ENCODE measurements around the gene TMEM214. TPM values are rescaled to one million over a fixed set of nuclear protein-coding genes. Genes with fewer than 3 reads are reported as not detected.

The TMEM214 gene
- total RNA-seq, 1 donor from 2014 or later, result 93.5 TPM

DNA sequence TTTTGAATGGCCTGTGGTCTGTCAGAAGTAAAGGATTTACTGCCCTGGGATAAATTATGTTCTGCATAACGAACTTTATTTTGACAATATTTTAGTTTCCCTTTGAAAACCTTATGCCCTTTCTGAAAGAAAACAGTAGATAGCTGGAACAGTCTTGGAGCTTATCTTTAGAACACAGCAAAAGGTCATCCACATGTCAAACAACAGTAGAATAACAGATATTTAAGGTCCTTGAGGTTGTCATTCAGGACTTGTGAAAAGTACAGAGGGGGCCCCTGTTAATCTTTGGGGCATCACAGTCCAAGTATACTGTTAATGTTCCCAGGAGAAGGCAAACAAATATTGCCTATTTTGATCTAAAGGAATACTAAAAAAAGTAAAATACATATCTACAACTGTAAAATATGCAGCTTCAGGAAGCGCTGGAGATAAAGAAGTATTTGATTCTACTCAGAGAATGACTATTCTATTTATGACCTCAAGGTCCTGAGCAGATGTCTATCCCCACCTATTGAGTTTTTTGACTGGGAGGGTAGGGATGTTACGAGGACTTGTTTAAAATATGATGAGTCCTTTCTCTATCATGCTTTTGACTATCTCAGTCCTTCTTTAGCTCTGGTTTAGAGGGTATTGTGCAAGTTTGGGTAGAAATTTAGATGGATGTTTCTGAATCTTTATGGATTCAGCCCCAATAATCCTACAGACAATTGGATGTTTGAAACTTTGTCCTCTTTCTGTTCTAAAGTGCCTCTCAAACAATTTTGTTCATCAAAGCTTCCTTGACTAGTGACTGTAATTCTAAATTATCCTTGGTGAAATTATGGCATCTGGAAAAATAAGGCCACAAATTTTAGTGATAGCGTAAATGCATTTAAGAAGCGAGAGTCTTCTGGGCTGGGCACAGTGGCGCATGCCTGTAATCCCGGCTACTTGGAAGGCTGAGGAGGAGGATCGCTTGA lies 25.1 kb upstream of the TMEM214 start:
- H3K9me3 ChIP-seq (ENCODE audit: insufficient read depth, low read depth, low read length), result no peaks in the 10 kb centered on the region
- TF ChIP-seq EZH2 (IDR thresholded peaks at IDR 0.05; ENCODE audit: insufficient read depth, low read length), result no peak
- TF ChIP-seq, protein P1, sequence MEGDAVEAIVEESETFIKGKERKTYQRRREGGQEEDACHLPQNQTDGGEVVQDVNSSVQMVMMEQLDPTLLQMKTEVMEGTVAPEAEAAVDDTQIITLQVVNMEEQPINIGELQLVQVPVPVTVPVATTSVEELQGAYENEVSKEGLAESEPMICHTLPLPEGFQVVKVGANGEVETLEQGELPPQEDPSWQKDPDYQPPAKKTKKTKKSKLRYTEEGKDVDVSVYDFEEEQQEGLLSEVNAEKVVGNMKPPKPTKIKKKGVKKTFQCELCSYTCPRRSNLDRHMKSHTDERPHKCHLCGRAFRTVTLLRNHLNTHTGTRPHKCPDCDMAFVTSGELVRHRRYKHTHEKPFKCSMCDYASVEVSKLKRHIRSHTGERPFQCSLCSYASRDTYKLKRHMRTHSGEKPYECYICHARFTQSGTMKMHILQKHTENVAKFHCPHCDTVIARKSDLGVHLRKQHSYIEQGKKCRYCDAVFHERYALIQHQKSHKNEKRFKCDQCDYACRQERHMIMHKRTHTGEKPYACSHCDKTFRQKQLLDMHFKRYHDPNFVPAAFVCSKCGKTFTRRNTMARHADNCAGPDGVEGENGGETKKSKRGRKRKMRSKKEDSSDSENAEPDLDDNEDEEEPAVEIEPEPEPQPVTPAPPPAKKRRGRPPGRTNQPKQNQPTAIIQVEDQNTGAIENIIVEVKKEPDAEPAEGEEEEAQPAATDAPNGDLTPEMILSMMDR (IDR thresholded peaks at IDR 0.05; ENCODE audit: insufficient read depth, low read depth, low read length), result no peak
- H3K27me3 Mint-ChIP-seq (ENCODE audit: low read depth, unreplicated experiment), result peaks cover 1% of the 10 kb centered on the region
- H3K9me3 Mint-ChIP-seq (ENCODE audit: unreplicated experiment), result no peaks in the 10 kb centered on the region
- no peaks in the 10 kb centered on the region for H3K79me2 ChIP-seq (ENCODE audit: insufficient read depth, low read length)
- H3K4me3 ChIP-seq (ENCODE audit: insufficient read depth, low read depth, low read length), result no peak overlapping the region
- FAIRE-seq (no peak), DNase-seq (ENCODE audit: low read depth) (no peak)
- H3K4me3 Mint-ChIP-seq (ENCODE audit: unreplicated experiment), result no peak overlapping the region
- no peak overlapping the region for H3K4me2 ChIP-seq (ENCODE audit: low read length)
- peaks cover 16% of the 10 kb centered on the region for H3K4me1 ChIP-seq (ENCODE audit: insufficient read depth, low read length)
- H4K20me1 ChIP-seq (ENCODE audit: insufficient read depth, low read length), result peaks cover 15% of the 10 kb centered on the region
- H2AFZ ChIP-seq (ENCODE audit: low read depth, low read length), result no peak overlapping the region
- peaks cover 8% of the 10 kb centered on the region for H3K36me3 Mint-ChIP-seq (ENCODE audit: low read depth, unreplicated experiment)
- H3K27ac Mint-ChIP-seq (ENCODE audit: unreplicated experiment), result no peak overlapping the region
- no peaks in the 10 kb centered on the region for H3K27me3 ChIP-seq (ENCODE audit: insufficient read depth, low read length)
- H3K27ac ChIP-seq (ENCODE audit: low read depth, low read length), result no peak overlapping the region
- H3K4me1 Mint-ChIP-seq (ENCODE audit: low read depth, unreplicated experiment), result peaks cover 26% of the 10 kb centered on the region
- no peak overlapping the region for H3K9ac ChIP-seq (ENCODE audit: low read length)
- H3K36me3 ChIP-seq (ENCODE audit: insufficient read depth, low read length), result no peaks in the 10 kb centered on the region

DNA sequence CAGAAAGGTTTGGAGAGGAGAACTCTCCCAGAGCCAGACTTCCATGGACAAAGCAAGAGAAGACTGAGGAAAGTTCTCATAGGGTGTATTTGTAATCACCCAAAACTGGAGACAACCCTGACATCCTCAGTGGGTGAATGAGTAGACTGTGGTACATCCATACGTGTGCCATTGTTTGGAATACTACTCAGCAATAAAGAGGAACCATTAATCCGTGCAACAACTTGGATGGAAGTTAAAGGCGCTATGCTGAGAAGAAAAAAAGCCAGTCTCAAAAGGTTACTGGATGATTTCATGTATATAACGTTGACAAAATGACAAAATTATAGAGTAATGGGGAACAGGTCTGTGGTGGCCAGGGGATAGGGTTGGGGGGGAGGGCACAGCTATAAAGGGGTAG lies 24.1 kb upstream of the TMEM214 start:
- no peaks in the 10 kb centered on the region for H3K27me3 ChIP-seq (ENCODE audit: insufficient read depth, low read length)
- H4K20me1 ChIP-seq (ENCODE audit: insufficient read depth, low read length), result peaks cover 11% of the 10 kb centered on the region
- DNase-seq (ENCODE audit: low read depth), result no peak
- peaks cover 11% of the 10 kb centered on the region for H3K4me1 ChIP-seq (ENCODE audit: insufficient read depth, low read length)
- Mint-ChIP-seq H3K36me3 (ENCODE audit: low read depth, unreplicated experiment) (peaks cover 9% of the 10 kb centered on the region), H3K9me3 (ENCODE audit: unreplicated experiment) (no peaks in the 10 kb centered on the region), H3K27ac (ENCODE audit: unreplicated experiment) (no peak overlapping the region), H3K4me3 (ENCODE audit: unreplicated experiment) (no peak overlapping the region), H3K4me1 (ENCODE audit: low read depth, unreplicated experiment) (peaks cover 24% of the 10 kb centered on the region), H3K27me3 (ENCODE audit: low read depth, unreplicated experiment) (peaks cover 2% of the 10 kb centered on the region)
- H3K9me3 ChIP-seq (ENCODE audit: insufficient read depth, low read depth, low read length), result no peaks in the 10 kb centered on the region
- H3K27ac ChIP-seq (ENCODE audit: low read depth, low read length), result no peak overlapping the region
- no peak overlapping the region for H2AFZ ChIP-seq (ENCODE audit: low read depth, low read length)
- H3K4me2 ChIP-seq (ENCODE audit: low read length), result no peak overlapping the region
- H3K9ac ChIP-seq (ENCODE audit: low read length), result no peak overlapping the region
- H3K36me3 ChIP-seq (ENCODE audit: insufficient read depth, low read length), result no peaks in the 10 kb centered on the region
- no peak for TF ChIP-seq EZH2 (IDR thresholded peaks at IDR 0.05; ENCODE audit: insufficient read depth, low read length)
- TF ChIP-seq, protein P1 (IDR thresholded peaks at IDR 0.05; ENCODE audit: insufficient read depth, low read depth, low read length), result no peak
- H3K4me3 ChIP-seq (ENCODE audit: insufficient read depth, low read depth, low read length), result no peak overlapping the region
- no peaks in the 10 kb centered on the region for H3K79me2 ChIP-seq (ENCODE audit: insufficient read depth, low read length)
- no peak for FAIRE-seq

DNA sequence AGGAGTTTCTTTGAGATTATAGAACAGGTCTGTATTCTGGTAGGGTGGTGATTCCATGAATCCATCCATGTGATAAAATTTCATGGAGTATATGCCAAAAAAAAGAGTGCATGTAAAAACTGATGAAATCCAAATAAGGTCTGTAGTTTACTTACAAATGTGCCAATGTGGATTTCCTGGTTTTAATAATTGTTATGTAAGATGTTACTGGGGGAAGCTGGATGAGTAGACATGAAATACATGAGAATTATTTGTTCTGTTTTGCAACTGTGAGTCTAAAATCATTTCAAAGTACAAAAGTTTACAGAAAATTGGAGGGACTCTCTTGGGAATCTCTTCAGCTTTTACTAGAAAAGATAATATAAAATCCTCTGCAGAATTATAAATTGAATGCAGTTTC lies 23.7 kb upstream of the TMEM214 start:
- Histone ChIP-seq H3K27me3 (ENCODE audit: insufficient read depth, low read length) (no peaks in the 10 kb centered on the region), H3K79me2 (ENCODE audit: insufficient read depth, low read length) (no peaks in the 10 kb centered on the region), H3K27ac (ENCODE audit: low read depth, low read length) (no peak overlapping the region), H3K4me1 (ENCODE audit: insufficient read depth, low read length) (peaks cover 7% of the 10 kb centered on the region), H3K36me3 (ENCODE audit: insufficient read depth, low read length) (no peaks in the 10 kb centered on the region), H3K4me2 (ENCODE audit: low read length) (no peak overlapping the region), H2AFZ (ENCODE audit: low read depth, low read length) (no peak overlapping the region), H3K9ac (ENCODE audit: low read length) (no peak overlapping the region), H3K9me3 (ENCODE audit: insufficient read depth, low read depth, low read length) (no peaks in the 10 kb centered on the region), H3K4me3 (ENCODE audit: insufficient read depth, low read depth, low read length) (no peak overlapping the region), H4K20me1 (ENCODE audit: insufficient read depth, low read length) (peaks cover 8% of the 10 kb centered on the region)
- no peak for DNase-seq (ENCODE audit: low read depth)
- FAIRE-seq, result no peak
- Mint-ChIP-seq H3K4me1 (ENCODE audit: low read depth, unreplicated experiment) (peaks cover 20% of the 10 kb centered on the region), H3K27ac (ENCODE audit: unreplicated experiment) (no peak overlapping the region), H3K4me3 (ENCODE audit: unreplicated experiment) (no peak overlapping the region), H3K27me3 (ENCODE audit: low read depth, unreplicated experiment) (peaks cover 2% of the 10 kb centered on the region), H3K9me3 (ENCODE audit: unreplicated experiment) (no peaks in the 10 kb centered on the region), H3K36me3 (ENCODE audit: low read depth, unreplicated experiment) (peaks cover 9% of the 10 kb centered on the region)
- TF ChIP-seq, protein P1 (IDR thresholded peaks at IDR 0.05; ENCODE audit: insufficient read depth, low read depth, low read length), result no peak
